Endothelial cell of umbilical vein (primary cell): ENCODE measurements around the gene SLC25A1. TPM values are rescaled to one million over a fixed set of nuclear protein-coding genes. Genes with fewer than 3 reads are reported as not detected.

Experiments
- BruUV-seq: library from RNA; stranded (reverse); fragments of 400-500 nt; replicated peaks from 2 replicates; lab custom pipeline; 2021; lab: Mats Ljungman, UMichigan
- CTCF ChIA-PET: fragments of 300-600, 350-600 bp; sonication (Branson Sonifier 250); formaldehyde crosslinking; loops from one replicate; lab custom pipeline; 2021; ENCODE audit warnings: antibody characterized with exemption, inconsistent platforms; lab: Charles Lee
- POLR2A ChIA-PET: fragments of 300-600, 350-600 bp; sonication (Branson Sonifier 250); formaldehyde crosslinking; loops from one replicate; lab custom pipeline; 2021; ENCODE audit warnings: antibody characterized with exemption, inconsistent platforms; lab: Charles Lee
- DNase-seq: peaks from one replicate; pipeline ENCODE4 v3.0.0-alpha.2; 2011; ENCODE audit warnings: low read depth, low spot score
- FAIRE-seq: peaks from 2 replicates; lab custom pipeline; 2011; peaks lifted over from hg19 to GRCh38; lab: Jason Lieb, UNC
- H2AFZ ChIP-seq: 2 replicates; pipeline ENCODE4 v1.6.0; 2012; ENCODE audit warnings: low read depth, low read length, control low read depth, inconsistent platforms
- H3K27ac ChIP-seq: 2 replicates; pipeline ENCODE4 v1.5.1; 2011; ENCODE audit warnings: low read depth, mild to moderate bottlenecking, control low read depth, low read length, moderate library complexity; ENCODE audit not compliant: insufficient read depth
- H3K27me3 ChIP-seq, 2 experiments: 2 replicates each; pipeline versions ENCODE4 v1.6.0 to v1.6.1; 2011; ENCODE audit warnings: low read length in 2 of 2, mixed read lengths in 1 of 2; ENCODE audit not compliant: control insufficient read depth in 2 of 2, insufficient read depth in 2 of 2
- H3K36me3 ChIP-seq, 2 experiments: 2 replicates in 1 of 2; 3 replicates in 1 of 2; pipeline ENCODE4 v1.5.1; 2011; ENCODE audit warnings: low read length in 2 of 2, mild to moderate bottlenecking in 1 of 2, moderate library complexity in 1 of 2; ENCODE audit not compliant: control insufficient read depth in 2 of 2, insufficient read depth in 2 of 2; ENCODE audit errors: extremely low read depth in 1 of 2
- H3K4me1 ChIP-seq: 3 replicates; pipeline ENCODE4 v1.5.1; 2011; ENCODE audit warnings: mild to moderate bottlenecking, low read length; ENCODE audit not compliant: control insufficient read depth, insufficient read depth; ENCODE audit errors: extremely low read depth
- H3K4me2 ChIP-seq: 2 replicates; pipeline ENCODE4 v1.6.1; 2011; ENCODE audit warnings: low read length, control low read depth, mixed read lengths; ENCODE audit not compliant: insufficient read depth
- H3K4me3 ChIP-seq, 3 experiments: fragments of 200-600 bp in 1 of 3; sonication (generic), shearing (Covaris generic) in 1 of 3; replicated peaks in 1 of 3; 2 replicates each; pipeline ENCODE4 v1.5.1; 2011 to 2016; ENCODE audit warnings: control low read depth in 3 of 3, low read length in 3 of 3, mild to moderate bottlenecking in 2 of 3, inconsistent platforms in 1 of 3, low read depth in 1 of 3, moderate library complexity in 1 of 3; ENCODE audit not compliant: insufficient read depth in 1 of 3
- H3K79me2 ChIP-seq: 2 replicates; pipeline ENCODE4 v1.6.0; 2012; ENCODE audit warnings: low read length, inconsistent platforms; ENCODE audit not compliant: control insufficient read depth, insufficient read depth
- H3K9ac ChIP-seq: replicated peaks from 2 replicates; pipeline ENCODE3; 2011; ENCODE audit warnings: low read length, control low read depth; ENCODE audit not compliant: insufficient read depth; ENCODE audit errors: extremely low read depth
- H3K9me1 ChIP-seq: replicated peaks from 3 replicates; pipeline ENCODE4 v1.6.0; 2011; ENCODE audit warnings: mild to moderate bottlenecking, low read length; ENCODE audit not compliant: control insufficient read depth, insufficient read depth; ENCODE audit errors: extremely low read depth
- H3K9me3 ChIP-seq: replicated peaks from 2 replicates; pipeline ENCODE4 v1.5.1; 2012; ENCODE audit warnings: low read length, inconsistent platforms; ENCODE audit not compliant: control insufficient read depth, insufficient read depth
- H4K20me1 ChIP-seq: replicated peaks from 2 replicates; pipeline ENCODE3; 2011; ENCODE audit warnings: mild to moderate bottlenecking, low read length; ENCODE audit not compliant: control insufficient read depth, insufficient read depth; ENCODE audit errors: extremely low read depth
- CTCF ChIP-seq, 2 donors: IDR thresholded peaks; 1 replicate in 1 of 2; 2 replicates in 1 of 2; pipeline ENCODE4 v1.5.1; 2011; ENCODE audit warnings: low read length in 2 of 2, mild to moderate bottlenecking in 2 of 2, moderate library complexity in 2 of 2, control low read depth in 1 of 2, inconsistent platforms in 1 of 2, low read depth in 1 of 2; ENCODE audit not compliant: insufficient read depth in 1 of 2; ENCODE audit errors: extremely low read depth in 1 of 2
- EZH2 ChIP-seq: IDR thresholded peaks from 2 replicates; pipeline ENCODE4 v1.6.1; 2012; ENCODE audit warnings: borderline replicate concordance, low read depth, mild to moderate bottlenecking, moderate library complexity, low read length, inconsistent platforms; ENCODE audit not compliant: severe bottlenecking
- FOS ChIP-seq: IDR thresholded peaks from 2 replicates; pipeline ENCODE4 v1.6.1; 2011; ENCODE audit warnings: mild to moderate bottlenecking, low read length, moderate library complexity, borderline replicate concordance; ENCODE audit not compliant: insufficient read depth
- GATA2 ChIP-seq: IDR thresholded peaks from 2 replicates; pipeline ENCODE4 v1.7.0; 2011; ENCODE audit warnings: low read depth, mild to moderate bottlenecking, moderate library complexity, mixed read lengths, low read length; ENCODE audit not compliant: insufficient read length, insufficient read depth
- JUN ChIP-seq: IDR thresholded peaks from 2 replicates; pipeline ENCODE4 v1.6.1; 2011; ENCODE audit warnings: borderline replicate concordance, low read depth; ENCODE audit not compliant: insufficient read length, insufficient read depth
- MAX ChIP-seq: IDR thresholded peaks from 2 replicates; pipeline ENCODE4 v1.6.1; 2011; ENCODE audit not compliant: insufficient read depth, insufficient read length
- MYC ChIP-seq: IDR thresholded peaks from one replicate; pipeline ENCODE4 v1.6.1; 2011; ENCODE audit warnings: mild to moderate bottlenecking, low read depth, low read length
- POLR2A ChIP-seq: IDR thresholded peaks from 2 replicates; pipeline ENCODE4 v1.6.1; 2012; ENCODE audit warnings: low read depth, mild to moderate bottlenecking, control low read depth, low read length
- POLR2AphosphoS5 ChIP-seq: IDR thresholded peaks from 2 replicates; pipeline ENCODE4 v1.6.1; 2012; ENCODE audit warnings: low read depth, mild to moderate bottlenecking, control low read depth, low read length, moderate library complexity; ENCODE audit not compliant: insufficient read depth
- dilution Hi-C: fragments of 300-500 bp; cut with MboI; formaldehyde crosslinking; loops from one replicate; pipeline ENCODE4 v1.15.0; 2019; ENCODE audit warnings: low sequenced_read_pairs; ENCODE audit not compliant: extremely low pct_ligation_motif_present
- intact Hi-C: fragments of 100-400 bp; cut with micrococcal nuclease; formaldehyde crosslinking; loops from one replicate; pipeline ENCODE4 v1.10.0; 2022
- polyA plus RNA-seq, 4 experiments: library from polyadenylated mRNA; depleted of rRNA in 3 of 4; stranded (reverse) in 3 of 4; unstranded in 1 of 4; fragments of >200 nt; gene quantifications; 2 replicates each; pipeline versions ENCODE4 v1.2.1 to v1.2.3, GENCODE V29; 2011 to 2012; ENCODE audit warnings: missing spikeins in 1 of 4
- total RNA-seq: library from RNA; stranded (reverse); gene quantifications from 2 replicates; pipeline ENCODE4 v1.2.3, GENCODE V29; 2021

The SLC25A1 gene
- total and polyA plus RNA-seq, 2 donors (not counting 3 experiments of a cell fraction or from before 2014, with no cell fraction given), result 80.0 to 94.5 TPM

GRCh38 chr22:19180234-19180633 is 1.7 kb upstream of the SLC25A1 start:
- Histone ChIP-seq H3K27ac (no peak overlapping the region), H3K9me1 (no peaks in the 10 kb centered on the region), H3K4me3 (no peak overlapping the region), H3K9ac (no peak overlapping the region), H3K79me2 (peaks cover 11% of the 10 kb centered on the region), H3K27me3 (no peaks in the 10 kb centered on the region), H3K4me2 (no peak overlapping the region), H3K36me3 (peaks cover 0 to 5% of the 10 kb centered on the region in 2 experiments), H2AFZ (no peak overlapping the region), H3K4me1 (peaks cover 7% of the 10 kb centered on the region), H4K20me1 (no peaks in the 10 kb centered on the region), H3K9me3 (no peaks in the 10 kb centered on the region)
- FAIRE-seq (no peak), DNase-seq (no peak)
- intact Hi-C loops (no loop called here), dilution Hi-C loops (no loop called here)
- no peak for TF ChIP-seq POLR2A
- no TSS peak for BruUV-seq
- ChIA-PET CTCF (interaction anchor here (0.7 to 3.5 kb wide), 16 partner anchors 10 to 544 kb away, joined by 3 to 25 read pairs (median 4); partner anchors contain the start of genes C22orf39, CLTCL1, ESS2 and GP1BB), POLR2A (no interaction called here)

- H3K4me3 ChIP-seq, result peak overlapping the region; percentile 50 to 89 (median 60)
- H3K79me2 ChIP-seq, result peaks cover 11% of the 10 kb centered on the region
- TF ChIP-seq MYC, result no peak
- no peak for TF ChIP-seq JUN
- TF ChIP-seq FOS, result no peak
- no peak for TF ChIP-seq POLR2A
- TF ChIP-seq MAX, result no peak
- TF ChIP-seq CTCF (IDR thresholded peaks at IDR 0.05; ENCODE audit: extremely low read depth in 1 of 2, insufficient read depth in 1 of 2, low read depth in 1 of 2, low read length in 2 of 2), result peak; percentile 76 to 83
- no peak for TF ChIP-seq POLR2AphosphoS5
- no peak for TF ChIP-seq EZH2
- no peak for TF ChIP-seq GATA2
- DNase-seq, result peak; percentile 81
- H3K9me1 ChIP-seq, result no peaks in the 10 kb centered on the region
- no peaks in the 10 kb centered on the region for H3K27me3 ChIP-seq
- peak overlapping the region; percentile 86 for H2AFZ ChIP-seq
- dilution Hi-C loops, result no loop called here
- peak; percentile 96 for FAIRE-seq
- peaks cover 0 to 5% of the 10 kb centered on the region in 2 experiments for H3K36me3 ChIP-seq
- intact Hi-C loops, result loop anchor here (1.0 to 5.0 kb wide), 4 partner anchors 253 to 451 kb away; partner anchors contain the start of genes C22orf39, CDC45, MRPL40 and UFD1
- ChIA-PET CTCF (interaction anchor here (0.6 to 3.5 kb wide), 35 partner anchors 8 to 544 kb away, joined by 3 to 25 read pairs (median 4); partner anchors contain the start of genes C22orf39, CLTCL1, ESS2 and GP1BB), POLR2A (interaction anchor here (1.1 kb wide), 1 partner anchor 112 kb away, joined by 5 read pairs; the partner anchor contains the start of gene CLTCL1)
- H3K4me2 ChIP-seq, result peak overlapping the region; percentile 92
- no peak overlapping the region for H3K27ac ChIP-seq
- H4K20me1 ChIP-seq, result no peaks in the 10 kb centered on the region
- no TSS peak for BruUV-seq
- no peak overlapping the region for H3K9ac ChIP-seq
- no peaks in the 10 kb centered on the region for H3K9me3 ChIP-seq
- peaks cover 7% of the 10 kb centered on the region for H3K4me1 ChIP-seq
Measured at GRCh38 chr22:19179497-19180048, 1.0 kb upstream of the SLC25A1 start.
